ENCODE measurements around the gene RSRP1.
"Not testable (repeated sequence)": the region's sequence is repeated elsewhere in the genome, so short reads cannot be mapped to it uniquely, and the experiment has no call there.

RSRP1 gene

GRCh38 chr1:25257196-25257595 lies 9.9 kb upstream of the RSRP1 start:
- no peak for DNase-seq

GRCh38 chr1:25256578-25256965 lies 9.3 kb upstream of the RSRP1 start:
- DNase-seq, result no peak

- peak in 1 of 58 donors; percentile 10 for DNase-seq
Measured at GRCh38 chr1:25255706-25256577, 8.7 kb upstream of the RSRP1 start.

GRCh38 chr1:25253911-25254310 lies 6.7 kb upstream of the RSRP1 start:
- no peak for DNase-seq

GRCh38 chr1:25247829-25248754 lies 838 bp upstream of the RSRP1 start:
- DNase-seq, result peak in 2 of 58 donors; percentile 8 to 71

GRCh38 chr1:25246600-25247023 lies 642 bp downstream of the RSRP1 start:
- DNase-seq, result peak in 19 of 58 donors; percentile 30 to 65 (median 49)

DNA sequence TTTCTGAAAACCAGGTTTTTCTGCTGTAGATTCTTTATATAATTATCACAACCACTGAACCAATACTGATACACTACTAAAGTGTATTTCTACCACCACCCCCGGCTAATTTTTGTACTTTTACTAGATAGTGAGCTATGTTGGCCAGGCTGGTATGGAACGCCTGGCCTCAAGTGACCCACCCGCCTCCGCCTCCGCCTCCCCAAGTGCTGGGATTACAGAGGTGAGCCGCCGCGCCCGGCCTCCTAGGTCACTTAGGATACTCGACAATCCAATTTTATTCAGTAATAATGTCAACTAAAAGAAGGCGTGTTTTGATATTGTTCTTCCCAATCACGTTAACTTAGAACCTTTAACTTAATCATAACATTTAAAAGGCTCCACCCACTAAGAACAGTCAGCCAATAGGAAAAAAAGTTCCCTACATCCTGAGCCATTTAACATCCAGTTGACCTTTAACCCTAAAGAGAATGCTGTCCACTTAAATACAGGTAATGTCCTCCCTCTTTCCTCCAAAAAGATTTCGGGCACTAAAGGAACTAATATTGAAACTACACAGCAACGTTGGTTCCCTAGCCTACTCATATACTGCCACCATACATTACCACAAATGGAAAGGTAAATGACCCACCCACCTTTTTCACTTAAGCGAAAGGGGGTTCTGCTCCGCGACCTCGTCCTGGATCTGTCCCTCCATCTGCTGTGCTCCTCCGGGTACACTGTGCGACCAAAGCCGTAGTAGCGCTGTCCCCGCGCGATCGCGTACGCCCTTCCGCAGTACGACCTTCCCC lies 1.2 kb downstream of the RSRP1 start:
- DNase-seq, result no peak

DNA sequence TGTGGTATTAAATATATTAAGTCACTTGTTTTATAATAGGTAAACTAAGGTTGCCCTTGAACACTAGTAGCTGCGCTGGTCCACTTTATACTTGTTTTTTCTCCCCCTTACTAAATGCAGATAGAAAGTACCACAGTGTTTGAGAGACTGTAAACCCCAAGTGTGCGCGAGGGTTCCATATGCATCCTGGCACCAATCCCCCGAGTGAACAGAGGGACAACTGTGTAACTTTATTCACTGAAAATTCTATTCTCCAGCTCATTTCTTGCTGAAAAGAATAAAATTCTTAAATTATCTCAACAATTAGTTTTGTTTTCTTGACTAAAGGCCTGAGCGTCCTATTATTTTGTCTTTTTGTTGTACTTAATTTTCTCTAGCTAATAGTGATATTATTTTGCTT lies 1.9 kb downstream of the RSRP1 start:
- DNase-seq, result no peak

GRCh38 chr1:25243907-25244306 lies 3.3 kb downstream of the RSRP1 start:
- no peak for DNase-seq

DNA sequence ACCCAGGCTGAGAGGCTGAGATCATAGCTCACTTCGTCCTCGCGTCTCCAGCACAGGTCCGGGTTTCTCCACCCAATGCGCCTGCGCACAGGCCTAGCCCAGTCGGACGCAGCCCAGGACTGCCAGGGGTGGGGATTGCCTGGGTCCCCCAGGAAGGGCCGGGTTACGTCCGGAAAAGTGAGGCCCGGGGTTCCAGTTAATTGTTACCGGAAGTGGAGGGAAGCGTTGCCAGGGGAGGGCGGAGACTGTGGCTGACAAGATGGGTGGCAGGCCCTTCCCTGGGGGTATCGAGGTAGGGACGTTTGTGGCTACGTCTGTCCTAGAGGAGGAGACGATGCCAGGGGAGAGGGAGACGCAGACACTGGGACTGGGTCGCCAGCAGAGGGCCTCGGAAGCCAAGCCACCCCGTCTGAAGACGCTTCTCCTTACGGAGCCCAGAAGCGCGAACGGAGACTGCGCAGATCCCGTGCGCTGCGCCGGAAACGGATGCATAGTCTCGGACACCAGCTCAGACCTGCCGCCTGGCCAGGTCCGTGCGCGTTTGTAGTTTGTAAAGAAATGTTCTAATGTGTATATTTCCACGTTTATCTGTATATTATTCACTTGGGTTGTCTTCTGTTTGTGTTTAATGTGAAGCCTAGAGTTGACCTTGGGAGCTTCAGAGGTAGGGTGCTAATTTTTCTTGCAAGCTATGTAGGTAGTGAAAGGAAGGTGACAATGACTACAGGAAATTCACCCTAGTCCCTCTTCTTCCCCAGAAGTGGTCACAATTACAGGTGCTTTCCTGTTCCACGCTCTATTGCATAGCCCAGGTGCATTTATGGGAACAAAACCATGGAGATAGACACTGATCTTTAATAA lies 7.3 kb downstream of the RSRP1 start:
- DNase-seq, result peak; percentile 68 to 97 (median 88)

GRCh38 chr1:25238046-25238445 lies 9.2 kb downstream of the RSRP1 start:
- no peak for DNase-seq

DNA sequence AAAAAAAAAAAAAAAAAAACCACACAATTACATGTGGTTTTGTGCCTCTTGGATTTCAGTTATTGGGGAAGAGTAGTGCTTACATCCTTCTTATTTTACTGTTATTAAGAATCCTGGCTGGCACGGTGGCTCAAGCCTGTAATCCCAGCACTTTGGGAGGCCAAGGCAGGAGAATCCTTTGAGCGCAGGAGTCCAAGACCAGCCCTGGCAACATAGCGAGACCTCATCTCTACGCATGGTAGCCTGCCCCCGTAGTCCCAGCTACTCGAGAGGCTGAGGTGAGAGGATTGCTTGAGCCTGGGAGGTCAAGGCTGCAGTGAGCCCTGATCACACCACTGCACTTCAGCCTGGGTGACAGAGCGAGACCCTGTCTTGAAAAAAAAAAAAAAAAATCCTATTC lies 11.0 kb downstream of the RSRP1 start:
- not testable (repeated sequence) for DNase-seq

DNA sequence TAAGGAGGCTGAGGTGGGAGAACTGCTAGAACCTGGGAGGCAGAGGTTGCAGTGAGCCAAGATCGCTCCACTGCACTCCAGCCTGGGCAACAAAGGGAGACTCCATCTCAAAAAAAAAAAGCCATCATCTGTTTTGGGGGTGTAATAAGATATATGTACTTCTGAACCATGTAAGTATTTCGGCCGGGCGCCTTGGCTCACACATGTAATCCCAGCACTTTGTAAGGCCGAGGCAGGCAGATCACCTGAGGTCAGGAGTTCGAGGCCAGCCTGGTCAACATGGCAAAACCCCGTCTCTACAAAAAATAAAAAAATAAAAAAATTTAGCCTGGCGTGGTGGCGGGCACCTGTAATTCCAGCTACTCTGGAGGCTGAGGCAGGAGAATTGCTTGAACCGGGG lies 11.8 kb downstream of the RSRP1 start:
- DNase-seq, result not testable (repeated sequence)

DNA sequence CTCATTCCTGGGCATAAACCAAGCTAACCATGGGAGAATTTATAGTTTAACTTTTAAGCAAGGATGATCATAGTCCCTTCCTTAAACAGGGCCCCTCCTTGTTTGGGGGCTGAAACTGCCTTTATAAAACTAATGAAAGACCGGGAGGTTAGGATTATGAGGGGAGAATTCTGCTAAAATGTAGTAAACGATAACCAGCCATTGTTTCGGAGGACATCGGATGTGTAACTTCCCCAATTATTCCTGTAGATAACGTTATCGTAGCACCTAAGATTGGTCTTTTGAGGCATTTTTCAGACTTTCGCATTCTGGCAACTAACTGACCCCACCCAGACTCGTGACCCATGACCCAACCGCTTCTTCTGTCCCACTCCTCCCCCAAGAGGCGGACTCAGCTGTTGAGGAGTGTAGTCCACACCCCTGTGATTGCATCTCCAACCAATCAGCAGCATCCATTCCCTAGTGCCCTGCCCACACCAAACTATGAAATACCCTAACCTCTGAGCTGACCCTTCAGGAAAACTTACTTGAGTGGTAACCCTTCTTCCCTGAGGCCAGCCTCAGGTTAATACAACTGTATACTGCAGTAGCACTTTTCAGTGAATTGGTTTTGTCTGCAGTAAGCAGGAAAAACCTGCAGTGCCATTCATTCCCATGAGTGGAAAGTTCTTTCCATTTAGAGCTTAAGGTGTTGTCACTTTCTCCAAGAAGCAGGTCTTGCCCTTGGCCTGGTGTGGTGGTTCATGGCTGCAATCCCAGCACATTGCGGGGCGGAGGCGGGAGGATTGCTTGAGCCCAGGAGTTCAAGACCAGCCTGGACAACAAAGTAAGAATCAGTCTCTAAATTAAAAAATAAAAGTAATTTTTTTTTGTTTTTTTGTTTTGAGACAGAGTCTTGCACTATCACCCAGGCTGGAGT lies 14.1 kb downstream of the RSRP1 start:
- peak in 55 of 58 donors; percentile 10 to 86 (median 56) for DNase-seq

DNA sequence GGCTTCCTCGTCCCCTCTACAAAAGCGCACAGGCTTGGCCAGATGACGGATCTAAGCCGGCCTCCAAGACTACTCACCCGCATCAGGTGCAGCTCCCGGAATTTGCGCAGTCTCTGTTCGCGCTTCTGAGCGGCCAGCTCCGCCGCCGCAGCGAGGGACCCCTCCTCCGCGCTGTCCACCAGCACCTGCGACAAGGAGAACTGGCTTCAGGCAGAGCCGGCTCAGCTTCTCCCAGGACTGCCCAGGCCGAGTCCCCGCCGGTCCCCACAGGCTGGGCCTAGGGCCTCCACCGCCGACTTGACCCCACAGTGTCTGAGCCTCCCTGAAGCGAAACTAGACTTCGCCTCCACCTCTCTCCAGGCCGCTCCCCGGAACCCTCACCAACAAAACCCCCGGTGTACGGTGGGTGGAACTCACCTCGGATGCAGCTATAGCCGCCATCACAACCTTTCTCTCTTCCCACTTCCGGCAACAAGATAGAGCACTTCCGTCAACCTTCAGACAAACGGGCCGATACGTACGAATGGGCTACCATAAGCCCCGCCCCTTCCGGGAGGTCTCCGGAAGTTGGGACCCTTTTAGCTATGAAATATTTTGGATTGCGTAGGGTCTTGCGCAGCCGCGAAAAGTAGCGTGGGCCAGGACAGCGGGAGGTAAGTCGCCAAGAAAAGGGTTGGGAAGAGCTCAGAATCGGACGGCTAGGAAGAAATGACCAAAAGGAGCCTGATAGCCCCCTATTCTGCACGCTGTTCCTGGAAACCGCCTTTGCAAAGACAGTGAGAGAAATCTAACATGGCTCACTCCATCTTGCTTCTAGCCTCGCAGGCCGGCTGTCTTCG lies 15.0 kb downstream of the RSRP1 start, which contains the start of gene SYF2:
TSS of gene SYF2 (minus strand) at position 476 of the 839 bp plus-strand sequence. CDS start at position 441, 35 bp downstream.
- DNase-seq, result peak; percentile 49 to 96 (median 87)

DNA sequence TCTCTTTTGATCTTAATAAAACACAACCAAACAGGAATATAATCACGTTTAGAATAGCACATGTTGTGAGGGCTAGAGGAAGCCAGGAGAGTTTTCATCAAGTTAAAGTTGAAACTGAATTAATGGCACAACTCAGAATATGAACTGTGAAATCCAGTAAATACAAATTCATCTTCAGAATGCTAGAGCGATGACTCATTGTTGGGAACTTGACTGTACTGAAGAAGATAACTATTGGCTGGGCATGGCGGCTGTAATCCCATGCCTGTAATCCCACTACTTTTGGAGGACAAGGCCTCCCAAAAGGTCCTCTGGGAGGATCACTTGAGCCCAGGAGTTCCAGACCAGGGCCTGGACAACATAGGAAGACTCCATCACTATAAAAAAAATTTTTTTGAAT lies 23.8 kb downstream of the RSRP1 start:
- no peak for DNase-seq

GRCh38 chr1:25222606-25223005 lies 24.6 kb downstream of the RSRP1 start:
- DNase-seq, result no peak

GRCh38 chr1:25220666-25221065 lies 26.6 kb downstream of the RSRP1 start:
- no peak for DNase-seq

Measured in anterior cingulate cortex (tissue), 58 donors.